Sigmoid colon (tissue), 4 donors: ENCODE results near the gene C9orf40.

Experiments used
- CTCF ChIP-seq, 4 experiments: fragments of 450-650 bp in 3 of 4; fragments of 200-600 bp in 1 of 4; IDR thresholded peaks; one replicate each; pipeline ENCODE4 v1.5.1; 2016 to 2019; ENCODE audit warnings: antibody characterized with exemption in 4 of 4, mild to moderate bottlenecking in 3 of 4, moderate library complexity in 2 of 4
- POLR2AphosphoS5 ChIP-seq, 4 donors: sonication (generic); formaldehyde crosslinking; IDR thresholded peaks; one replicate each; pipeline ENCODE4 v1.6.1; 2017; ENCODE audit warnings: antibody characterized with exemption in 4 of 4

DNA sequence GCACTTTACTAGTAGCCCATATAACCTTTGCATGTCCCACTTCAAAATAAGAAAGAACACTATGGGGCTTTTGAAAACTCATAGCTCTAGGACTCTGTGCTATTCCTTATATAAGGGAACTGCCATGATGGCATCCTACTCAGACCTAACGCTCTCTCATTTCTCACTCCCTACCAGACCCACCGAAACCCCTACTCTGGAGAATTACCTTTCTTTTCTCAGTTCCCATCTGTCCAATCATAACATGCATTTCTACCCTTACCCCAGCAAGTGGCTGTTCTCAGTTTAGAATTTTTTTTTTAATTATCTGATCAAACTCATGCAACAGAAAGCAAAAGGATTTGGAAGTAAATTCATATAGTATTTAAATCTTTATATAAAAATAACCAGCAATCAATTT lies 48.1 kb upstream of the C9orf40 start:
- TF ChIP-seq CTCF (IDR thresholded peaks at IDR 0.05): no peak
- TF ChIP-seq POLR2AphosphoS5 (IDR thresholded peaks at IDR 0.05): no peak
